GM12874 (cell line): Measurements from ENCODE around the gene TRIM66.

Source experiments
- TF ChIP-seq, protein P1 (sequence below): IDR thresholded peaks from 2 replicates; pipeline ENCODE4 v1.5.1; 2011; ENCODE audit warnings: low read depth, mild to moderate bottlenecking, control low read depth, low read length, moderate library complexity; ENCODE audit not compliant: insufficient read depth

The TRIM66 gene

DNA sequence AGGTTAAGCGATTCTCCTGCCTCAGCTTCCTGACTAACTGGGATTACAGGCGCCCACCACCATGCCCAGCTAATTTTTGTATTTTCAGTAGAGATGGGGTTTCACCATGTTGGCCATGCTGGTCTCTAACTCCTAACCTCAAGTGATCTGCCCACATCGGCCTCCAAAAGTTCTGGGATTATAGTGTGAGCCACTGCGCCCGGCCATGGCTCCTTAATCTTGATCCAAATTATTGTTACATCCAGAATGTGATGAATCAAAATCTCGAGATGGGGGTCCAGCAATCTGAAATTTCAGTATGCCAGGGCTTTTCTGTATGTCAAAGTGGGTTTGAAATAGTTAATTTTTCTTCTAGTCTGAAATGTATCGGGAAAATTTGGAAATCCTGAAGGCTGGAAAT lies 3.9 kb upstream of the TRIM66 start:
- TF ChIP-seq, protein P1, sequence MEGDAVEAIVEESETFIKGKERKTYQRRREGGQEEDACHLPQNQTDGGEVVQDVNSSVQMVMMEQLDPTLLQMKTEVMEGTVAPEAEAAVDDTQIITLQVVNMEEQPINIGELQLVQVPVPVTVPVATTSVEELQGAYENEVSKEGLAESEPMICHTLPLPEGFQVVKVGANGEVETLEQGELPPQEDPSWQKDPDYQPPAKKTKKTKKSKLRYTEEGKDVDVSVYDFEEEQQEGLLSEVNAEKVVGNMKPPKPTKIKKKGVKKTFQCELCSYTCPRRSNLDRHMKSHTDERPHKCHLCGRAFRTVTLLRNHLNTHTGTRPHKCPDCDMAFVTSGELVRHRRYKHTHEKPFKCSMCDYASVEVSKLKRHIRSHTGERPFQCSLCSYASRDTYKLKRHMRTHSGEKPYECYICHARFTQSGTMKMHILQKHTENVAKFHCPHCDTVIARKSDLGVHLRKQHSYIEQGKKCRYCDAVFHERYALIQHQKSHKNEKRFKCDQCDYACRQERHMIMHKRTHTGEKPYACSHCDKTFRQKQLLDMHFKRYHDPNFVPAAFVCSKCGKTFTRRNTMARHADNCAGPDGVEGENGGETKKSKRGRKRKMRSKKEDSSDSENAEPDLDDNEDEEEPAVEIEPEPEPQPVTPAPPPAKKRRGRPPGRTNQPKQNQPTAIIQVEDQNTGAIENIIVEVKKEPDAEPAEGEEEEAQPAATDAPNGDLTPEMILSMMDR, result no peak

DNA sequence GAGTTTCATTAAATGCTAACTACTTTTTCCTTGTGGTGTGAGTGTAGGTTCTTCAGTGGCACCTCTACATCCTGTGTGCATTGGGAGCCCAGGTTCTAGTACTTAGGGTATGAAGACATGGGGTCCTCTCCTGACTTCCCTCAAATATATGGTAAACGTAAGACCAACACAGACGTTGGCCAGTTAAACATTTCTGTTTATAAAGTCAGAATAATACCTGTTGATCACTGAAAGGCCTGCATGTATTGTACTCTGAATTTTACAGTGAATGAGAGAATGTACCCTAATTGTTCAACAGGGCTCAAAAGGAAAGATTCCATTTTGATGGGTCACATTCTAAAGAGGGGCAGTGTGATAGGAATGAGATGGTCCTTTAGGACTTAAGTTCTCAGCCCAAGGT lies 3.4 kb upstream of the TRIM66 start:
- TF ChIP-seq, protein P1, result no peak

DNA sequence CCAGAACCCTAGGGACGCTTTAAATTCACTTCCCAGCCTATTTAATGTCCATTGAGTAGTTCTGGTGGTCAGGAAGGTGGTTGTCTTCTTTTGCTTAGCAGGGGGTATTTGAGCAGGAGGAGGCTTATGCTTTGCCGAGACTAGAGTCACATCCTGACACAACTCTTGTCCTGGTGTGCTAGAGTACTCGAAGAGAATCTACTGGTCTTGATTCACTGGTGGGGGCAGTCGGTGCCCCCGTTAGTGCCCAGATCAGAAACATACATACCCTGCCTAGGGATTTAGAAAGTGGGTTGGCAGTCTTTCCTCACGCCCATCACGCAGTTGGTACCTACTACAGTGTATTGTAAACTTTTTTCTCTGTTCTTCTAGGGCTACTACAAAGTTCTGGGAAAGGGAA lies 2.8 kb upstream of the TRIM66 start:
- TF ChIP-seq, protein P1, result no peak

DNA sequence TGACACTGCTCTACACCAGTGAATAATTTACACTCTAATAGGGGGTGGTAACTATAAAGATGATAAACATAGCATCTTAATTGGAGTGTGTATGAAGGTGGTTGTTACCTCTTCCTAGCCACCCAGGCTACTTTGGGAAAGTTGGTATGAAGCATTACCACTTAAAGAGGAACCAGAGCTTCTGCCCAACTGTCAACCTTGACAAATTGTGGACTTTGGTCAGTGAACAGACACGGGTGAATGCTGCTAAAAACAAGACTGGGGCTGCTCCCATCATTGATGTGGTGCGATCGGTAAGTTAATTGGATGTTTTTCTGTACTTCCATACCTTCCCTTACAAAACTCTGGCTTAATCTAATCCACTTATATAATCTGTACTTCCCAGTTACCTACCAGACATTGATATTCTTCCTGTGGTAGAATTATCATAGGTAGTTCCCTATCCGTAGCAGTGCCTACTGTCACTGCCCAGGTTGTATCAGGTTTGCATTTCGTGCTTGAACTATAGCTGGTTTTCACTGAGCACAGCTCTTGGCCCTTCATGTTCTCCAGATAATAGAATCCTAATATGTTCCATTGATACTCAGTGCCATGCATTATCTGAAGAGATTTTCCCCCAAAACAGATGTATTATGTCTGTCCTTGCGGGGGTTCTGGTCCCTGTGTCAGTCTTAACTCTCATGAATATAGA lies 2.3 kb upstream of the TRIM66 start:
- TF ChIP-seq, protein P1, result no peak

DNA sequence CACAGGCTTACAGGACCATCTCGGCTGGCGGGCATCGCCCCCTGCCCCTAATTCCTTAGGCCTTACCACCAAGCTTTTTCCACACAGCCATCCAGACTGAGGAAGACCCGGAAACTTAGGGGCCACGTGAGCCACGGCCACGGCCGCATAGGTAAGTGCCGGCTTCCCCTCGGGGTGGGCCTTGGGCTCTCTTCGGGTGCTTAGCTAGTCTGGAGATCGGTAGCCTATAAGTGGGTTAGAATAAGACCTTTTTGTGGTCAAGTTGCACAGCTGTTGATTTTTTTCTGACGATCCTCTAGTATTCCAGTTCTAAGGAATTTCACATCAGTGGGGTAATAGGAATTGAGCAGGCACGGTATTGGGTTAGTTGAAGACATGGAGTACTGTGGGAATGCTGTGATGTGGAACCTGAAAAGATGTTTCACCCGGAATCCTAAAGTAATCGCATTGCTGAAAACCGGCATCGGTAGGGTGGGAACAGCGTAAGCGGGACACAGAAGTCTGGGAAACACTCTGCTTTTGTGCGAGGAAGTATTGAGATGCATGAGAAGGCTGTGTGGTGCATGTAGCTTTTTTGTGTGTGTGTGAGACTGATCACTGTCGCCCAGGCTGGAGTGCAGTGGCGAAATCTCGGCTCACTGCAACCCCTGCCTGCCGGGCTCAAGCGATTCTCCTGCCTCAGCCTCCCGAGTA lies 796 bp upstream of the TRIM66 start:
- TF ChIP-seq, protein P1, result no peak

DNA sequence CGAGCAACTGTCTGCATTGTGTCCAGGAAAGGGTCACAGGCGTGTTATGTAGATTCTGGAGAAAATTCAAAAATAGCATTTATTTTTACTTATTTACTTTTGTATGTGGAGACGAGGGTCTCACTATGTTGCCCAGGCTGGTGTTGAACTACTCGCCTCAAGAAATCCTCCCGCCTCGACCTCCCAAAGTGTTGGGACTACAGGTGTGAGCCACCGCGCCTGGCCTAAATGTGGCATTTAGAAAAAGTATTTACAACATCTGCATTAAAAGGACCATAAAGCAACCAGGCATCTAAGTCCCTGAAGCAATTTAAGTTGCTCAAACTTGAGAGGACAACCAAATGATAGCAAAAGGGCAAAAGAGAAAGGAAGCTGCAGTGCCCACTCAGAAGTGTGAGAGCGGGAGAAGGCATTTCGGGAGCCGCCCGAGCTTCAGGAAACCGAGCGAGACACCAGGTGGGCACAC lies 595 bp downstream of the TRIM66 start:
- TF ChIP-seq, protein P1, result no peak

DNA sequence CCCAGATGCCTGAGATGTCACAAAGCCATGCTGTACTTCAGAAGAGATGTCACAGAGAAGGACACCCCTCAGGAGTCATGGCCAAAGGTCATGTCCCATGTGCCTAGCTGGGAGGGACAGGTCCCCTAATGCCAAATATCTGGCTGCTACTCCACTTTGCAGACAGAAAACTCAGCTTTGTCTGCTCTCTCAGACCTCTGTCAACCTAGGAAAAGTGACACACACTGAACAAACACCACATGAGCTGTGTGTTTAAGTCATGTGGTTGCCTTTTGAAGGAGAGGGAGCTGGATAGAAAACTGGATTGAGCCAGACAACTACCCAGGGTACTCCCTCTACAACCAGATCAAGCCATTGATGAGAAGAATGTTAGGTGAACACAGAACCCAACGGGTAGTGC lies 3.5 kb downstream of the TRIM66 start:
- TF ChIP-seq, protein P1, result no peak
